Hindlimb muscle (tissue), 1 donor: ENCODE measurements around the gene GOLIM4. TPM values are rescaled to one million over a fixed set of nuclear protein-coding genes. Genes with fewer than 3 reads are reported as not detected.
A peak's percentile ranks its signal among the peaks of the same experiment; 100 is the strongest.

Experiments
- DNase-seq: peaks from one replicate; pipeline ENCODE4 v3.0.0-alpha.2; 2013
- polyA plus RNA-seq: library from polyadenylated mRNA; unstranded; fragments of 120-200 nt; gene quantifications from one replicate; pipeline ENCODE4 v1.2.1, GENCODE V29; 2013; ENCODE audit not compliant: insufficient read length

The GOLIM4 gene
- polyA plus RNA-seq, 1 donor: 38.6 TPM

GRCh38 chr3:168097381-168097780 lies 1.7 kb upstream of the GOLIM4 start:
- DNase-seq: no peak

GRCh38 chr3:168096210-168096652 lies 507 bp upstream of the GOLIM4 start:
- DNase-seq: peak; percentile 71

GRCh38 chr3:168094877-168095610 lies 680 bp downstream of the GOLIM4 start:
- DNase-seq: peak; percentile 45

GRCh38 chr3:168094580-168094876 lies 1.2 kb downstream of the GOLIM4 start:
- no peak for DNase-seq

GRCh38 chr3:168093790-168094189 lies 1.9 kb downstream of the GOLIM4 start:
- DNase-seq: no peak

- no peak for DNase-seq
Measured at GRCh38 chr3:168093229-168093628, 2.5 kb downstream of the GOLIM4 start.

GRCh38 chr3:168091941-168092340 lies 3.8 kb downstream of the GOLIM4 start:
- no peak for DNase-seq

- DNase-seq: no peak
Measured at GRCh38 chr3:168091302-168091858, 4.3 kb downstream of the GOLIM4 start.

- no peak for DNase-seq
Measured at GRCh38 chr3:168090306-168091085, 5.2 kb downstream of the GOLIM4 start.

- DNase-seq: no peak
Measured at GRCh38 chr3:168089179-168089771, 6.4 kb downstream of the GOLIM4 start.

GRCh38 chr3:168088106-168088720 lies 7.5 kb downstream of the GOLIM4 start:
- DNase-seq: no peak

- DNase-seq: no peak
Measured at GRCh38 chr3:168087539-168087938, 8.2 kb downstream of the GOLIM4 start.

GRCh38 chr3:168086541-168087260 lies 9.0 kb downstream of the GOLIM4 start:
- no peak for DNase-seq

- DNase-seq: no peak
Measured at GRCh38 chr3:168085491-168086119, 10.1 kb downstream of the GOLIM4 start.

GRCh38 chr3:168083906-168084305 lies 11.8 kb downstream of the GOLIM4 start:
- DNase-seq: no peak

- no peak for DNase-seq
Measured at GRCh38 chr3:168081856-168082255, 13.9 kb downstream of the GOLIM4 start.

GRCh38 chr3:168081171-168081771 lies 14.5 kb downstream of the GOLIM4 start:
- DNase-seq: no peak

- no peak for DNase-seq
Measured at GRCh38 chr3:168080499-168081170, 15.1 kb downstream of the GOLIM4 start.

GRCh38 chr3:168080022-168080421 lies 15.7 kb downstream of the GOLIM4 start:
- no peak for DNase-seq

GRCh38 chr3:168077091-168077490 lies 18.6 kb downstream of the GOLIM4 start:
- DNase-seq: no peak
